Measurements from ENCODE around the gene MAFF.

Gene MAFF

DNA sequence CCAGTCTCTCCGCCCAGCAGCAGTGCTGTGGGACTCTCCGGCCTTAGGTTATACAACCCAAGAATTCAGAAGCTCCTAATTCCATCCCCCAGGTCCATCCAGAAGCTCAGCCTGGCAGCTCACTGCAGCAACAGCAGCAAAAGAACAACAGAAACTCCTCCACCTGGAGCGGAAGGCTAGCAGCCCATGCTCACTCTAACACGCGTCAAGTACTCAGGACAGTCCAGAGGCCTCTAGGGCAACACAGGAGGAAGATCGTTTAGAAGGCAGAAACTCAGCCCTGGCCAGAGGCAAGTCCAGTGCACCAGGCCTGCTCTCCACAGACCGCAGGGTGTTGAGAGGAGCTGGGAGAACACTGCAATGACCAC is 37.3 kb upstream of the MAFF start:
- TF ChIP-seq, protein P1, sequence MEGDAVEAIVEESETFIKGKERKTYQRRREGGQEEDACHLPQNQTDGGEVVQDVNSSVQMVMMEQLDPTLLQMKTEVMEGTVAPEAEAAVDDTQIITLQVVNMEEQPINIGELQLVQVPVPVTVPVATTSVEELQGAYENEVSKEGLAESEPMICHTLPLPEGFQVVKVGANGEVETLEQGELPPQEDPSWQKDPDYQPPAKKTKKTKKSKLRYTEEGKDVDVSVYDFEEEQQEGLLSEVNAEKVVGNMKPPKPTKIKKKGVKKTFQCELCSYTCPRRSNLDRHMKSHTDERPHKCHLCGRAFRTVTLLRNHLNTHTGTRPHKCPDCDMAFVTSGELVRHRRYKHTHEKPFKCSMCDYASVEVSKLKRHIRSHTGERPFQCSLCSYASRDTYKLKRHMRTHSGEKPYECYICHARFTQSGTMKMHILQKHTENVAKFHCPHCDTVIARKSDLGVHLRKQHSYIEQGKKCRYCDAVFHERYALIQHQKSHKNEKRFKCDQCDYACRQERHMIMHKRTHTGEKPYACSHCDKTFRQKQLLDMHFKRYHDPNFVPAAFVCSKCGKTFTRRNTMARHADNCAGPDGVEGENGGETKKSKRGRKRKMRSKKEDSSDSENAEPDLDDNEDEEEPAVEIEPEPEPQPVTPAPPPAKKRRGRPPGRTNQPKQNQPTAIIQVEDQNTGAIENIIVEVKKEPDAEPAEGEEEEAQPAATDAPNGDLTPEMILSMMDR (IDR thresholded peaks at IDR 0.05; ENCODE audit: insufficient read depth, missing control alignments) = no peak
- DNase-seq (ENCODE audit: insufficient read length, low spot score) = no peak
- no peak for FAIRE-seq

DNA sequence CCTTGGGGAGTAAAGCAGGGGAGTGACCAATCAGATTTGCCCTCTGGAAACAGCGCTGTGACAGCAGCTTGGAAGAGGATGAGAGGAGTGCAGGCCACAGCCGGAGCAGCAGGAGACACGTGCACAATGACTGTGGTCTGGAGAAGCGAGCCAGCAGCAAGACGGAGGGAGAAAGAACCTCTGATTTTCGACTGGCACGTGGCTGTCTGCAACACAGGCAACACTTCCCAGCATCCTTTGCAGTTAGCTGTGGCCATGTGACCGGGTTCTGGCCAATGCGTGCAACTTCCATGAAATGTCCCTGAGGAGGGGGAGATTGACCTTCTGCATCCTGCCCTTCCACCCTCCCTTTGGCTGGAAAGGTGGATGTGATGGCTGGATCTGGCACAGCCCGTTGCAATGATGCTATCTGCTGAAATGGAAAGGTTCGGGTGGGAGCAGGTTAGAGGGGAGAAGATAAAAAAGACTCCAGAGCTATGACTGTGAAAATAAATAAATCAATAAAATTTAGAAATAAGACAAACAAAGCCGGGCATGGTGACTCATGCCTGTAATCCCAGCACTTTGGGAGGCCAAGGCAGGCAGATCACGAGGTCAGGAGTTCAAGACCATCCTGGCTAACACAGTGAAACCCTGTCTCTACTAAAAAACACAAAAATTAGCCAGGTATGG is 35.7 kb upstream of the MAFF start:
- TF ChIP-seq, protein P1 (IDR thresholded peaks at IDR 0.05; ENCODE audit: insufficient read depth, missing control alignments) = no peak
- DNase-seq (ENCODE audit: insufficient read length, low spot score) (no peak), FAIRE-seq (no peak)

DNA sequence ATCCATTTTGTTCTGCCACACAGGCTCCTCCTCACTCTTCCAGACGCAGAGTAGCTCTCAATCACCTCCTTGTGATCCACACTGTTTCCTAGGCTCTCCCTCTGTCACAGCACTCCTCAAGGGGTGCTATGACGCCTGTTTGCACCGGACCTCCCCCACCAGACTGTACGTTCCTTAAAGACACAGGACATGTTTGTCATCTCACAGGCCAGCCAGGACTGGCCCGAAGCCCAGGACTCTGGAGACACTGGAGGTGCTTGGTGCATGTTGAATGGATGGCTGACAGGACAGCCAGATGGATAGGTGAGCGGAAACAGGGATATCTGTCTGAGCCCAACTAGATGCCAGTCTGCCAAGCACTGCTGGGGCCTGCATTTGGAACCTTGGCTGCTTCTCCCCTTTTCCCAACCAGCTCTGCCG is 33.8 kb upstream of the MAFF start:
- DNase-seq (ENCODE audit: insufficient read length, low spot score) (no peak), FAIRE-seq (no peak)
- TF ChIP-seq, protein P1 (IDR thresholded peaks at IDR 0.05; ENCODE audit: insufficient read depth, missing control alignments) = no peak

DNA sequence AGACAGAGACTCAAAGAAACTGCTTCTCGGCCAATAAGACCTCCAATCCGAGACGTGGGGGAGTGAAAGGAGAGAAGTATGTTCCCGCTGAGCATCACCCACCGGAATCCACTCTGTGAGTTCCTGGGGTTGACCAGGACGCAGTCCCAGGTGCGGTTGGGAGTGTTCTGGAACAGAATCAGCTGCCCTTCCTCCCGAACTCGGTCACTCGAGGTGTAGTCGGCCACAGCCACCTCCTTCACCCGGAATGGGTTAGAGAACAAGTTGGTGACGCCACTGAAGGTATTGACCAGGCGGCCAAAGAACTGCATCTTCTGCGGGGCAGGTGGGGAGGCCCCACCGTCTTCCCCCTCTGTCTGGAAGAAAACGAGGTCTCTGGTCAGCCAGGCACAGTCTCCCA is 32.7 kb upstream of the MAFF start:
- TF ChIP-seq, protein P1 (IDR thresholded peaks at IDR 0.05; ENCODE audit: insufficient read depth, missing control alignments) = no peak
- DNase-seq (ENCODE audit: insufficient read length, low spot score) = no peak
- no peak for FAIRE-seq

DNA sequence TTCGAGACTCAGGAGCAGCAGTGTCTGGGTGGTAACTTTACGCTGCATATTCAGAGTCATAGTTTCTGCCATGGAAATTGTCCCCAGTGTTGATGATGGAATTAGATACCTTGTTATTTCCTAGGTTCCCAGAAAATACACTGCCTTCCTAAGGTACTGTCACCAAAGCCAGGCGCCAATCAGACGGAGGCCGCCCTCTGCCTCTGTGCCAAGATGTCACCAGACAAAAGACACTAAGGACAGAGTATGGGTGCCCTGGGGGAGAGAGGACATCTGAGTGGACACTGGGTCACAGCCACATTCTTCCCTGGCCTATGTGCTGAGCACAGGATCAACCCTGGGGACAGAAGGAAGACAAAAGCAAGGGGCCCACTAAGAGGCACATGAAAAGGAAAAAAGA is 31.3 kb upstream of the MAFF start:
- TF ChIP-seq, protein P1 (IDR thresholded peaks at IDR 0.05; ENCODE audit: insufficient read depth, missing control alignments) = no peak
- no peak for DNase-seq (ENCODE audit: insufficient read length, low spot score)
- FAIRE-seq = no peak

DNA sequence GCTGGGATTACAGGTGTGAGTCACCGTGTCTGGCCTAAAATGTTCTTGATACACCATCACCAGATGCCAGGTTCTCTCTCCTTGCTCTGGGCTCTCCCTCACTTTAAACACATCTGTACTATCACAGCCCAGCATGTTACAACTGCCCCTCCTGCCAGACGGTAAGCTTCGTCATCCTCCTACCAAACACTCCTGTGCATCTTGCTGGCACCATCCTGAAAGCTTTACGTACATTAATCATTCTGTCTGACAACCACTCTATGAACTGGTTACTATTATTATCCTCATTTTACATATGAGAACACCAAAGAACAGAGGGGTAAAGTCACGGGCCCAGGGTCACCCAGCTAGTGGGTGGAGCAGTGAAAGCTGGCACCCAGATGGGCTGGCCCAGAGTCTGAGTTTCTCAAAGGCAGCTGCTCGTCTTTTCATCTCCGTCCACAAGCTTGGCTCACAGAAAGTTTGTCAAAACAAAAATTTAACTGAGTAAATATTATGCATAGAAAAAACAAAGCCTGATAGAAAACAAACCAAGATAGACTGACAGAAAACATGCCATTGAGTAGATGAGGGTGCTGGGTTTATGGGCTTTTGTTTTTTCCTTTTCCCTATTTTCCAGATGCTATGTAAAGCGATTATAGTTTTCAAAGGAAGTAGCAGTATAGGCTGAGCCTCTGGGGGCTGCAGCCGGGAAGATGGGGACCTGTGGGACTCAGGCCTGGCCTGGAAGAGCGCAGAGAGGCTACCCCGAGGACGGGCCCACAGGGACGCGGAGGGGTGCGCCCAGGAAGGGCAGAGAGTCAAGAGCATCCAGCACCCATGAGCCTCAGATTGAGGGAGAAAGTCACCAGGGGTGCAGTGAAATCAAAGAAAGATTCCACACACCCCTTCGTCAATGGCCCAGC is 29.6 kb upstream of the MAFF start:
- FAIRE-seq = no peak
- DNase-seq (ENCODE audit: insufficient read length, low spot score) = no peak
- TF ChIP-seq, protein P1 (IDR thresholded peaks at IDR 0.05; ENCODE audit: insufficient read depth, missing control alignments) = no peak

Measured in D721Med (cell line).